Type B pancreatic cell (in vitro differentiated cells): ENCODE results near the gene HECW1. TPM values are rescaled to one million over a fixed set of nuclear protein-coding genes. Genes with fewer than 3 reads are reported as not detected.

Experiments
- DNase-seq: peaks from one replicate; pipeline ENCODE4 v3.0.0; 2021; ENCODE audit warnings: mixed read lengths; ENCODE audit not compliant: unreplicated experiment; ENCODE audit errors: extremely low spot score
- H3K27ac Mint-ChIP-seq: 2 replicates; pipeline ENCODE4 v1.8.0; 2021; ENCODE audit warnings: mild to moderate bottlenecking, mixed read lengths
- H3K27me3 Mint-ChIP-seq: 2 replicates; pipeline ENCODE4 v1.8.0; 2021; ENCODE audit warnings: mixed read lengths
- H3K36me3 Mint-ChIP-seq: 2 replicates; pipeline ENCODE4 v1.8.0; 2021; ENCODE audit warnings: mixed read lengths
- H3K4me1 Mint-ChIP-seq: one replicate; pipeline ENCODE4 v1.8.0; 2021; ENCODE audit warnings: mixed read lengths; ENCODE audit not compliant: unreplicated experiment
- H3K4me3 Mint-ChIP-seq: 2 replicates; pipeline ENCODE4 v1.8.0; 2021; ENCODE audit warnings: mild to moderate bottlenecking, mixed read lengths
- H3K9me3 Mint-ChIP-seq: 2 replicates; pipeline ENCODE4 v1.8.0; 2021; ENCODE audit warnings: mixed read lengths
- CTCF ChIP-seq: fragments of 200-600 bp; sonication (generic); conservative IDR thresholded peaks from 2 replicates; pipeline ENCODE4 v1.5.0; 2021; ENCODE audit warnings: antibody characterized with exemption, mild to moderate bottlenecking
- total RNA-seq: library from RNA; stranded (reverse); gene quantifications from 2 replicates; pipeline ENCODE4 v1.2.1, GENCODE V29; 2021; ENCODE audit warnings: low replicate concordance

HECW1 gene
- total RNA-seq, 1 donor from 2014 or later = 1.4 TPM

- no peak overlapping the region for H3K4me3 Mint-ChIP-seq
- DNase-seq = no peak
- H3K27me3 Mint-ChIP-seq = peaks cover 2% of the 10 kb centered on the region
- TF ChIP-seq CTCF = no peak
- no peaks in the 10 kb centered on the region for H3K4me1 Mint-ChIP-seq
- H3K9me3 Mint-ChIP-seq = no peaks in the 10 kb centered on the region
- H3K36me3 Mint-ChIP-seq = no peaks in the 10 kb centered on the region
- H3K27ac Mint-ChIP-seq = no peak overlapping the region
Measured at GRCh38 chr7:43540471-43540870, 428.0 kb downstream of the HECW1 start.

DNA sequence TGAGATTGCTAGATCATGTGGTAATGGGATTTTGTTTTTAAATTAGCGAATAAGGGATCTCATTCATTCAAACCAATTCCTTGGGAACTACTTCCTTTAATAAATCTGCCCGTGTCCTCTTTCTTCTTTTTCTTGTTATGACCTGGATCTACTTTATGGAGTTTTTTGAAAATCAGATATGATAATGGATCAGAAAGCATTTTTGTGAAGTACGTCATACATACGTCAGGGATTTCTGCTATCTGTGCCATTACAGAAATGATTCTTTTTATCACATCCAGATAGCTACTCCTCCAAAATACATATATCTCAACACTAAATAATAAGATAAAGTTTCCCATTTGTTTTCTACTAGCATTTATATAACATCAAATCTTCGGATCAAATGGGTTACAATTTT is 430.3 kb downstream of the HECW1 start:
- Mint-ChIP-seq H3K36me3 (no peaks in the 10 kb centered on the region), H3K27ac (no peak overlapping the region), H3K4me3 (no peak overlapping the region), H3K9me3 (peaks cover 5% of the 10 kb centered on the region), H3K27me3 (peaks cover 6% of the 10 kb centered on the region), H3K4me1 (no peaks in the 10 kb centered on the region)
- DNase-seq = no peak
- no peak for TF ChIP-seq CTCF

GRCh38 chr7:43546231-43546630 is 433.8 kb downstream of the HECW1 start:
- no peak for DNase-seq
- Mint-ChIP-seq H3K27ac (no peak overlapping the region), H3K4me1 (no peaks in the 10 kb centered on the region), H3K9me3 (peaks cover 5% of the 10 kb centered on the region), H3K4me3 (no peak overlapping the region), H3K27me3 (peaks cover 6% of the 10 kb centered on the region), H3K36me3 (no peaks in the 10 kb centered on the region)
- no peak for TF ChIP-seq CTCF

DNA sequence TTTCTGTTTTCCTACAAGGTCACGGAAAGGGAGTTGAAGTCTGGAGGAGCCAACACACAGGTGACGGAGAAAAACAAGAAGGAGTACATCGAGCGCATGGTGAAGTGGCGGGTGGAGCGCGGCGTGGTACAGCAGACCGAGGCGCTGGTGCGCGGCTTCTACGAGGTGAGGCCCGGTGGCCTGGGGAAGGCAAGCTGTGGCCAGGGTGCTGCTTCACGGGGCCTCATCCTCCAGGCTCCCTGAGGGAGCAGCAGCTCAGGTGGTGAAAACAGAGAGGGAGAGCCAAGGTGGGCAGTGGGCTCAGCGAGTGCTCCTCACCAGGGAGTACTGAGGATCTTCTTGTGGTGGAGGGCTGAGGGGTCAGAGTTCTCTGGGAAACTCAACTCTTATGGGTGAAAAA is 438.0 kb downstream of the HECW1 start:
- DNase-seq = no peak
- peaks cover 11% of the 10 kb centered on the region for H3K27me3 Mint-ChIP-seq
- no peak for TF ChIP-seq CTCF
- no peak overlapping the region for H3K27ac Mint-ChIP-seq
- no peaks in the 10 kb centered on the region for H3K36me3 Mint-ChIP-seq
- no peak overlapping the region for H3K4me3 Mint-ChIP-seq
- no peaks in the 10 kb centered on the region for H3K4me1 Mint-ChIP-seq
- peaks cover 5% of the 10 kb centered on the region for H3K9me3 Mint-ChIP-seq

GRCh38 chr7:43552122-43552521 is 439.7 kb downstream of the HECW1 start:
- no peaks in the 10 kb centered on the region for H3K4me1 Mint-ChIP-seq
- no peak overlapping the region for H3K4me3 Mint-ChIP-seq

More at GRCh38 chr7:43552122-43552521, 439.7 kb downstream of the HECW1 start:
- no peaks in the 10 kb centered on the region for H3K36me3 Mint-ChIP-seq
- no peak overlapping the region for H3K27ac Mint-ChIP-seq
- DNase-seq = no peak
- H3K9me3 Mint-ChIP-seq = peaks cover under 1% of the 10 kb centered on the region
- TF ChIP-seq CTCF = no peak
- H3K27me3 Mint-ChIP-seq = peaks cover 14% of the 10 kb centered on the region
